GM12878 (cell line): ENCODE measurements around the gene RMI2. TPM values are rescaled to one million over a fixed set of nuclear protein-coding genes. Genes with fewer than 3 reads are reported as not detected.

Experiments used
- ATAC-seq: fragments of 200-7000 bp; cut with Tn5 transposase; 3 replicates; pipeline ENCODE4 v1.9.1; 2020; ENCODE audit warnings: mild to moderate bottlenecking, moderate library complexity
- BruUV-seq: library from RNA; stranded (reverse); fragments of 400-500 nt; replicated peaks from 2 replicates; lab custom pipeline; 2021; lab: Mats Ljungman, UMichigan
- CTCF ChIA-PET: fragments of 300-600 bp; sonication (Branson Sonifier 250); formaldehyde crosslinking; extraction: SDS; loops from one replicate; lab custom pipeline; 2021; ENCODE audit warnings: inconsistent platforms; lab: Yijun Ruan, JAX
- POLR2A ChIA-PET: fragments of 350-600 bp; formaldehyde crosslinking; extraction: SDS; loops from one replicate; lab custom pipeline; 2021; ENCODE audit warnings: inconsistent platforms; lab: Charles Lee
- RAD21 ChIA-PET: fragments of 300-600 bp; sonication (Branson Sonifier 250); formaldehyde crosslinking; loops from one replicate; lab custom pipeline; 2023; ENCODE audit warnings: antibody characterized with exemption; ENCODE audit not compliant: unreplicated experiment; lab: Charles Lee
- SMC1A ChIA-PET: fragments of 300-600 bp; sonication (Branson Sonifier 250); formaldehyde crosslinking; loops from one replicate; lab custom pipeline; 2023; ENCODE audit not compliant: unreplicated experiment, uncharacterized antibody; lab: Charles Lee
- DNase-seq: peaks from one replicate; pipeline ENCODE4 v3.0.0-alpha.2; 2011; ENCODE audit warnings: low read depth, low spot score
- FAIRE-seq: peaks from 3 replicates; lab custom pipeline; 2011; peaks lifted over from hg19 to GRCh38; lab: Jason Lieb, UNC
- H2AFZ ChIP-seq: 2 replicates; pipeline ENCODE4 v1.6.0; 2011; ENCODE audit warnings: low read depth, low read length, control low read depth; ENCODE audit not compliant: control insufficient read depth
- H3K27ac ChIP-seq: 2 replicates; pipeline ENCODE4 v1.5.1; 2011; ENCODE audit warnings: control low read depth; ENCODE audit not compliant: control insufficient read depth, insufficient read depth
- H3K27me3 ChIP-seq, 2 experiments: replicated peaks in 1 of 2; 2 replicates each; pipeline versions ENCODE4 v1.6.0 to v1.6.1; 2011; ENCODE audit warnings: low read length in 1 of 2; ENCODE audit not compliant: control insufficient read depth in 2 of 2, insufficient read depth in 2 of 2
- H3K36me3 ChIP-seq, 2 experiments: 2 replicates each; pipeline ENCODE4 v1.5.1; 2011; ENCODE audit warnings: low read length in 1 of 2; ENCODE audit not compliant: control insufficient read depth in 2 of 2, insufficient read depth in 2 of 2
- H3K4me1 ChIP-seq: 2 replicates; pipeline ENCODE4 v1.6.1; 2011; ENCODE audit warnings: mild to moderate bottlenecking, low read length, moderate library complexity, mixed read lengths; ENCODE audit not compliant: control insufficient read depth, insufficient read depth
- H3K4me2 ChIP-seq: 2 replicates; pipeline ENCODE4 v1.6.0; 2011; ENCODE audit warnings: control low read depth; ENCODE audit not compliant: control insufficient read depth, insufficient read depth
- H3K4me3 ChIP-seq: fragments of 200-600 bp; sonication (generic); 2 replicates; pipeline ENCODE4 v1.5.1; 2016
- H3K79me2 ChIP-seq: 2 replicates; pipeline ENCODE4 v1.6.0; 2011; ENCODE audit warnings: low read length; ENCODE audit not compliant: control insufficient read depth, insufficient read depth
- H3K9ac ChIP-seq: 2 replicates; pipeline ENCODE4 v1.8.0; 2011; ENCODE audit warnings: low read length, control low read depth, mixed read lengths; ENCODE audit not compliant: control insufficient read depth, insufficient read depth
- H3K9me3 ChIP-seq: replicated peaks from 3 replicates; pipeline ENCODE4 v1.5.1; 2011; ENCODE audit warnings: mild to moderate bottlenecking, low read length; ENCODE audit not compliant: control insufficient read depth, insufficient read depth
- H4K20me1 ChIP-seq: 2 replicates; pipeline ENCODE4 v1.6.0; 2011; ENCODE audit not compliant: control insufficient read depth, insufficient read depth
- BCLAF1 ChIP-seq: fragments of 450-650 bp; IDR thresholded peaks from 2 replicates; pipeline ENCODE4 v1.6.1; 2017; ENCODE audit warnings: antibody characterized with exemption, mild to moderate bottlenecking, moderate library complexity
- CHD4 ChIP-seq: fragments of 200-600 bp; sonication (generic); IDR thresholded peaks from 2 replicates; pipeline ENCODE4 v1.6.1; 2016; ENCODE audit warnings: mild to moderate bottlenecking
- ETV6 ChIP-seq, 2 experiments: fragments of 450-650 bp in 1 of 2; IDR thresholded peaks in 1 of 2; conservative IDR thresholded peaks in 1 of 2; 2 replicates each; pipeline ENCODE4 v1.6.1; 2014; ENCODE audit warnings: antibody characterized with exemption in 1 of 2, borderline replicate concordance in 1 of 2, low read depth in 1 of 2, mild to moderate bottlenecking in 1 of 2, moderate library complexity in 1 of 2
- MEF2B ChIP-seq: fragments of 450-650 bp; IDR thresholded peaks from 2 replicates; pipeline ENCODE4 v1.6.1; 2018; ENCODE audit warnings: mild to moderate bottlenecking, moderate library complexity; ENCODE audit not compliant: partially characterized antibody, poor library complexity, severe bottlenecking
- MXI1 ChIP-seq: fragments of 150-350 bp; IDR thresholded peaks from 2 replicates; pipeline ENCODE4 v1.6.1; 2011; ENCODE audit warnings: low read depth, mild to moderate bottlenecking, inconsistent platforms, low read length, improper control_type of control experiment
- POLR2A ChIP-seq: IDR thresholded peaks from 2 replicates; pipeline ENCODE4 v1.6.1; 2011; ENCODE audit warnings: low read depth, mild to moderate bottlenecking, low read length
- SIX5 ChIP-seq: IDR thresholded peaks from 2 replicates; pipeline ENCODE4 v1.6.1; 2011; ENCODE audit warnings: mild to moderate bottlenecking, low read depth, low read length, moderate library complexity; ENCODE audit not compliant: severe bottlenecking
- SMARCA5 ChIP-seq: fragments of 450-650 bp; IDR thresholded peaks from 2 replicates; pipeline ENCODE4 v1.6.1; 2017; ENCODE audit warnings: mild to moderate bottlenecking
- SRF ChIP-seq, 2 experiments: IDR thresholded peaks; 2 replicates each; pipeline ENCODE4 v1.6.1; 2011; ENCODE audit warnings: low read depth in 2 of 2, low read length in 2 of 2, mild to moderate bottlenecking in 1 of 2, moderate library complexity in 1 of 2
- STAT1 ChIP-seq: fragments of 450-650 bp; conservative IDR thresholded peaks from 2 replicates; pipeline ENCODE4 v1.6.1; 2014; ENCODE audit warnings: antibody characterized with exemption, mild to moderate bottlenecking
- USF2 ChIP-seq: IDR thresholded peaks from 2 replicates; pipeline ENCODE4 v1.6.1; 2011; ENCODE audit warnings: low read depth, low read length, improper control_type of control experiment, borderline replicate concordance
- ZSCAN29 ChIP-seq: fragments of 450-650 bp; IDR thresholded peaks from 2 replicates; pipeline ENCODE4 v1.6.1; 2017; ENCODE audit warnings: mild to moderate bottlenecking, moderate library complexity
- WGBS: methylation state at CpG from one replicate; pipeline ENCODE4 v1.1.6; 2016; ENCODE audit warnings: low lambda C conversion rate; ENCODE audit not compliant: insufficient replicate concordance, insufficient coverage; ENCODE audit errors: missing lambda C conversion rate; 5-methylcytosine and 5-hydroxymethylcytosine counted together
- in situ Hi-C: fragments of 300-500 bp; cut with MboI; formaldehyde crosslinking; loops from 9 replicates; pipeline ENCODE4 v1.14.3; 2018; ENCODE audit warnings: mixed read lengths
- intact Hi-C: fragments of 100-400 bp; cut with micrococcal nuclease; formaldehyde crosslinking; loops from one replicate; pipeline ENCODE4 v1.14.2; 2022; ENCODE audit not compliant: unreplicated experiment
- polyA plus RNA-seq, 11 experiments: library from polyadenylated mRNA; depleted of rRNA in 4 of 11; unstranded in 6 of 11; stranded (reverse) in 5 of 11; fragments of >200 nt; fragmentation: Nextera tagmentation in 4 of 11; fragmentation: Illumina TruSeq in 1 of 11; extraction: Ambion mirVana in 4 of 11; extraction: Trizol in 1 of 11; gene quantifications; 1 replicate in 1 of 11; 2 replicates in 10 of 11; pipeline versions ENCODE4 v1.2.1 to v1.2.3, GENCODE V29; 2011 to 2016; ENCODE audit warnings: inconsistent platforms in 2 of 11, missing spikeins in 2 of 11, low read depth in 1 of 11
- total RNA-seq, 4 experiments: library from RNA; depleted of rRNA in 3 of 4; stranded (reverse); fragments of >200 nt in 3 of 4; fragmentation: Illumina TruSeq in 1 of 4; extraction: Trizol in 1 of 4; gene quantifications; 2 replicates each; pipeline versions ENCODE4 v1.2.1 to v1.2.3, GENCODE V29; 2013 to 2021
- TF ChIP-seq, protein P1 (sequence below): IDR thresholded peaks from 2 replicates; pipeline ENCODE4 v1.6.1; 2011; ENCODE audit warnings: borderline replicate concordance, low read depth, mild to moderate bottlenecking, moderate library complexity, low read length; ENCODE audit not compliant: insufficient read depth, poor library complexity, severe bottlenecking

Gene RMI2
- total and polyA plus RNA-seq, 10 of the 15 experiments (the other 5 are each of a cell fraction or from before 2014, with no cell fraction given) = 9.6 to 68.8 (median 32.1) TPM

DNA sequence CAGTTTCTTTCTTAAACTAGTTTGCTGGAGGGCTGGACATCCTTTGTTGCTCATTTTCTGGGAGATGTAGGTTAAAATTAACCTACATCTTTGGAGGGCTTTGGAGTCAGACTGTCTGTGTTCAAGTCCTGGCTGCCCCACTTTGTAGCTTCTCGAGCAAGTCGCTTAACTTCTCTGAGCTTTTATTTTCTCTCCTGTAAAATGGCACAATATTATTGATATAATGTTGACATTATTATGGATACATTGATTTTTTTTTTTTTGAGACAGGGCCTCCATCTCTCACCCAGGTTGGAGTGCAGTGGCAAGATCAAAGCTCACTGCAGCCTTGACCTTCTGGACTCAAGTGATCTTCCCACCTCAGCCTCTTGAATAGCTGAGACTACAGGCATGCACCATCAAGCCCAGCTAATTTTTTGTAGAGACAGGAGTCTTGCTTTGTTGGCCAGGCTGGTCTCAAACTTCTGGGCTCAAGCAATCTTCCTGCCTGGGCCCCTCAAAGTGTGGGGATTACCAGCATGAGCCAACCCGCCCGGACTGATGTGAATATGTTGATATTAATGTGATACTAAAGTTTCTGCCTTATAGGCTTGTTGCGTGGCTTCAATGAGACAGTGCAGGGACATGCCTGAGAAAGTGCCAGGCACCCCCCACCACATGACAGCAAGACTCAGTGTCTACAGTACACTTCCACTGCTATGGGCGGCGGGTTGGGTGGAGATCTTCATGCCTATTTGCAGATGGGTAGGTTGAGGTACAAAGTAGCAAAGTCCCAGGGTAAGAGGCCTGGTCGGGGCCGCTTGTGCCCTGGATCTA lies 31.6 kb upstream of the RMI2 start (continued):
- no peak for TF ChIP-seq BCLAF1
- no peak for TF ChIP-seq MEF2B
- no peak for TF ChIP-seq CHD4
- no peak for TF ChIP-seq STAT1
- no peak for TF ChIP-seq ETV6 (conservative IDR thresholded peaks at IDR 0.05 in 1 of 2, IDR thresholded peaks at IDR 0.05 in 1 of 2; ENCODE audit: borderline replicate concordance in 1 of 2, low read depth in 1 of 2)
- TF ChIP-seq SMARCA5 = no peak
- TF ChIP-seq, all 136 proteins: peak for 0

- WGBS = 96% methylated on average over 8 of the region's 8 CpGs
- BruUV-seq = no TSS peak
- TF ChIP-seq MXI1 (no peak), SRF (IDR thresholded peaks at IDR 0.05; ENCODE audit: low read depth in 2 of 2, low read length in 2 of 2) (no peak), USF2 (no peak), ZSCAN29 (no peak), SIX5 (no peak), POLR2A (no peak)
- TF ChIP-seq, protein P1, sequence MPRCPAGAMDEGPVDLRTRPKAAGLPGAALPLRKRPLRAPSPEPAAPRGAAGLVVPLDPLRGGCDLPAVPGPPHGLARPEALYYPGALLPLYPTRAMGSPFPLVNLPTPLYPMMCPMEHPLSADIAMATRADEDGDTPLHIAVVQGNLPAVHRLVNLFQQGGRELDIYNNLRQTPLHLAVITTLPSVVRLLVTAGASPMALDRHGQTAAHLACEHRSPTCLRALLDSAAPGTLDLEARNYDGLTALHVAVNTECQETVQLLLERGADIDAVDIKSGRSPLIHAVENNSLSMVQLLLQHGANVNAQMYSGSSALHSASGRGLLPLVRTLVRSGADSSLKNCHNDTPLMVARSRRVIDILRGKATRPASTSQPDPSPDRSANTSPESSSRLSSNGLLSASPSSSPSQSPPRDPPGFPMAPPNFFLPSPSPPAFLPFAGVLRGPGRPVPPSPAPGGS = no peak
- ATAC-seq = no peak
- intact Hi-C loops = loop anchor here (5.0 kb wide), 1 partner anchor 107 kb away; no protein-coding TSS in a partner anchor
- in situ Hi-C loops = no loop called here
- CTCF ChIA-PET = interaction anchor here (6.9 kb wide), 1 partner anchor 39 kb away, joined by 70 read pairs; no protein-coding TSS in a partner anchor
- Histone ChIP-seq H3K36me3 (no peaks in the 10 kb centered on the region), H3K4me3 (no peak overlapping the region), H2AFZ (no peak overlapping the region), H3K9me3 (no peaks in the 10 kb centered on the region; the same call in 2 of the 3 replicates), H3K27me3 (no peaks in the 10 kb centered on the region; a peak in 1 of 4 replicates), H3K9ac (no peak overlapping the region), H3K27ac (no peak overlapping the region), H3K4me1 (peaks cover 42% of the 10 kb centered on the region), H3K79me2 (no peaks in the 10 kb centered on the region), H3K4me2 (no peak overlapping the region), H4K20me1 (no peaks in the 10 kb centered on the region)
- POLR2A ChIA-PET = interaction anchor here (1.2 to 2.8 kb wide), 2 partner anchors 12 to 14 kb away, joined by 4 to 14 read pairs; no protein-coding TSS in a partner anchor
- RAD21 ChIA-PET = interaction anchor here (1.0 to 8.5 kb wide), 4 partner anchors 13 to 58 kb away, joined by 4 to 206 read pairs (median 96); partner anchors contain the start of gene SOCS1
- DNase-seq = no peak
- SMC1A ChIA-PET = interaction anchor here (1.5 to 7.4 kb wide), 2 partner anchors 10 to 15 kb away, joined by 6 to 194 read pairs; no protein-coding TSS in a partner anchor
- FAIRE-seq = no peak
Observed at GRCh38 chr16:11314309-11314894, 30.9 kb upstream of the RMI2 start.
